DMS79 (cell line): ENCODE data around the gene OPALIN.
"Not testable (repeated sequence)": the region's sequence is repeated elsewhere in the genome, so short reads cannot be mapped to it uniquely, and the experiment has no call there.

Experiments
- DNase-seq: peaks from one replicate; lab custom pipeline; 2025; lab: John Stamatoyannopoulos, UW

OPALIN gene

GRCh38 chr10:96338279-96338925 lies 20.4 kb downstream of the OPALIN start:
- DNase-seq = no peak

GRCh38 chr10:96337106-96337505 lies 21.7 kb downstream of the OPALIN start:
- DNase-seq = no peak

GRCh38 chr10:96334616-96335526 lies 23.9 kb downstream of the OPALIN start:
- no peak for DNase-seq

DNA sequence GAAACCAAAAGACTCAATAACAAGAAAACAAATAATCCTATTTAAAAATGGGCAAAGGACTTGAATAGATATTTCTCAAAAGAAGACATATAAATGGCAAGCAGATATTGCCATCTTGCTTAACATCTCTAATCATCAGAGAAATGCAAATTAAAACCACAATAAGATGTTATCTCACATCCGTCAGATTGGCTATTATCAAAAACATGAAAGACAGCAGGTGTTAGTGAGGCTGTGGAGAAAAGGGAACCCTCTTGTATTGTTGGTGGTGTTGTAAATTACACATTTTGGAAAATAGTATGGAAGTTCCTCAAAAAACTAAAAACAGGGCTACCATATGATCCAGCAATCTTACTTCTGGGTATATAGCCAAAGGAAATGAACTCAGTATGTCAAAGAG lies 25.7 kb downstream of the OPALIN start:
- DNase-seq = no peak

- DNase-seq = no peak
Measured at GRCh38 chr10:96327462-96327861, 31.3 kb downstream of the OPALIN start.

GRCh38 chr10:96325719-96326373 lies 33.0 kb downstream of the OPALIN start:
- DNase-seq = no peak

DNA sequence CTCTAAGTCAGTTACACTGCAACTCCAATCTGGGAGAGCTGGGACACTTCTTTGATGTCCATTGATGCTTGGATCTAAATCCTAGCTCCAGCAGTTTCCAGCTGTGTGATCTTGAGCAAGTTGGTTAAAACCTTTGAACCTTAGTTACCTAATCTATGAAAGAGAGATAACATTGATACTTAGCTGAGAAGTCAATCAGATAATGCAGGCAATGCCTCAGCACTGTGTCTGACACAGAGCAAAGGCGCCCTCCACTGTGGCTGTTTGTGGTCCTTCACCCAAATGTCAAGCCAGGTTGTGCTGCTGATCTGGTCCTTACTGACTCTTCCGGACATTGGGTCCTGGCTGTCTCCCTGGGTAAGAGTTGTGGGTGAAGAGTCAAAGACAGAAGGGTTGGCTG lies 34.4 kb downstream of the OPALIN start:
- DNase-seq = no peak

- no peak for DNase-seq
Measured at GRCh38 chr10:96322275-96322674, 36.5 kb downstream of the OPALIN start.

DNA sequence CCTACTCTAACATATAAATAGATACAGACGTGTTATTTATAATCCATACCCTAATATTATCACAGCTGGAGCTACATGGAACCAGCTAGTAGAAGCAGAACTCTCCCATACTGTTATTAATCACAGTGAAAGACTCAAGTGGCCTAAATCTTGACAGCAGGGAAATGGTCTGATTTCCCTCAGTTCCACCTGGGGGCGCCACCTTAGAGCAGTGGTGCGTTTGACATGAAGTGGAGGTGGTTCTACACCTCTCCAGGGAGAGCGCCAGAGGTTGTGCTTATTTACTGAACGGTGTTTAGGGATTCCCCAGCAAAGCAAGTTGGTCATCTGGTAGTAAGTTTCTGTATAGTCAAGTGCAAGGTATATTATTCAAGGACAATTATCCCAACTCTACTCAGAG lies 37.0 kb downstream of the OPALIN start:
- DNase-seq = no peak

DNA sequence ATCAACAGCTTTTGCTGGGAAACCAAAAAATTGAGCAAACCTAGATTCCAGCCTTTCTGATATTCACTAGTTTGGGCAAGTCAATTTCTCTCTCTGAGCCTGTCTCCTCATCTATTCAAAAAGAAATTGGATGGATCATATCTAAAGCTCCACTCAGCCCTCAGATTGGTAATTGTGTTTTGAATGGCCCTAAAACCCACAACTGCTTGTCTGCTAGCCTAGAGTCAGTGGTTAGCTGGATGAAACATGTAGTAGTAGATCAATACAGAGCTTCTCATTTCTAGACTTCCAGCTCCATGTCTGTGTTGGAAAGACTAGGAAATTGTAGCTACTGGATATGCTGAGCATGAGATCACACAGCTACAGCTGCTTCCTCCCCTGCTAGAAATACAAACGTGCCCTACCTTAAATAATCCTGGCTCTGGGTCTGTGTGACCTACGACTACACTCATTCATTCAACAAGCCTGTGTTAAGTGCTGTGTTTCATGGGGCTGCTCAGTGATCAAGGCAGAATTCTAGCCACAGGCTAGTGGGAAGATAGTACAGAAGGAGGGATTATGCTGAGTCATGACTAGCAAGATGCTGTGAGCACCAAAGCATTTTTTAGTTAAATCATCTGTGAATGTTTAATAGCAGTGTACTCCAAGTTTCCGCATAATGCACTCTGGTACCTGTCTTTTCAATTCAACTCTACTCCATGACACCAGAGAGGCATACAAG lies 38.9 kb downstream of the OPALIN start:
- no peak for DNase-seq

- no peak for DNase-seq
Measured at GRCh38 chr10:96317067-96317833, 41.6 kb downstream of the OPALIN start.

- no peak for DNase-seq
Measured at GRCh38 chr10:96313344-96313743, 45.5 kb downstream of the OPALIN start.

GRCh38 chr10:96311180-96311715 lies 47.6 kb downstream of the OPALIN start:
- no peak for DNase-seq

DNA sequence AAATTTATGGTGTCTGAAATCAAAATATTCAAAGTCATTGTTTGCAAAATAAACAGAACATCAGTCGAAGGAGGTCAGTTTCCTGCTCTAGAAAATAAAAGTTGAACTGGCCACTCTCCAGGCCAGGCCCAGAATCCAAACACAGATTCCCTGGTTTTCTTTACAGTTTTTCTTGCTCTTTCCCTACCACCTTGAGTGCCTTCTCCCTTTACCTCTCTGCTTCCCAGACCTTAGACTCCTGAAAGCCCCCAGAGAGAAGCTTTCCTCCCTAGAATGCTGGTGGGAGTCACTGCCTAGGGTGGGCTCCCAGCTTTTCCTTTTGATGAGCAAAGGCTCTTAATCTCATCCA lies 48.5 kb downstream of the OPALIN start:
- no peak for DNase-seq

GRCh38 chr10:96309628-96310320 lies 49.0 kb downstream of the OPALIN start:
- no peak for DNase-seq

GRCh38 chr10:96308854-96309253 lies 49.9 kb downstream of the OPALIN start:
- not testable (repeated sequence) for DNase-seq

DNA sequence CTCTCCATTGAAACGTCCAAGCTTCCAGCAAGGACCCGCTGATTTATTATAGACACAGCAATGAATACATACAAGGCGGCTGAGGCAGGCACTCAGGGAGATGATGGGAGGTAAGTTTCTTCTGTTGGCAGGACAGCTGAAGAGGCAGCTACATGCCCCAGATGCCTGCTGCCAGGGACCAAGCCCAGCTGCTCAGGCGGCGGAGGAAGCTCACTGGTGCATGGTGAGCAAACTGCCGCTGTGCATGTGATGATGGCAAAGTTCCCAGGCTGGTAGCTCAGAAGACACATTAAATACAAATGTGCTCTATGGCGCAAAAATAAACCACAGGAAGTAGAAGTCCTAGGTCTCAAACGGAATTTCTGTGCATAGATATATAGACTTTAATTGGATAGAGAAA lies 52.3 kb downstream of the OPALIN start:
- DNase-seq = peak; percentile 79

GRCh38 chr10:96305019-96305418 lies 53.8 kb downstream of the OPALIN start:
- DNase-seq = no peak

GRCh38 chr10:96304230-96304629 lies 54.6 kb downstream of the OPALIN start, which contains the start of gene DNTT:
Gene DNTT, plus strand, starts transcription at chr10:96304434. Its CDS starts 64 bp downstream, at chr10:96304498.
- no peak for DNase-seq

GRCh38 chr10:96301616-96302015 lies 57.2 kb downstream of the OPALIN start:
- DNase-seq = no peak

- DNase-seq = no peak
Measured at GRCh38 chr10:96299383-96299782, 59.4 kb downstream of the OPALIN start.
